Endometrial microvascular endothelial cells (primary cell): ENCODE data around the gene PSMB10. TPM values are rescaled to one million over a fixed set of nuclear protein-coding genes. Genes with fewer than 3 reads are reported as not detected.
"Not testable (repeated sequence)": the region's sequence is repeated elsewhere in the genome, so short reads cannot be mapped to it uniquely, and the experiment has no call there.

ENCODE experiments used
- in situ Hi-C: cut with HindIII; loops from 2 replicates; pipeline ENCODE4 v1.10.0; 2017; ENCODE audit warnings: low sequenced_read_pairs, low pct_unique_long_range_greater_than_20kb; ENCODE audit errors: inconsistent ontology term
- total RNA-seq: library from RNA; depleted of rRNA; stranded (reverse); fragments of >200 nt; gene quantifications from one replicate; pipeline ENCODE4 v1.2.3, GENCODE V29; 2015; ENCODE audit errors: inconsistent ontology term

The PSMB10 gene
- total RNA-seq, 1 donor from 2014 or later = 71.2 TPM

DNA sequence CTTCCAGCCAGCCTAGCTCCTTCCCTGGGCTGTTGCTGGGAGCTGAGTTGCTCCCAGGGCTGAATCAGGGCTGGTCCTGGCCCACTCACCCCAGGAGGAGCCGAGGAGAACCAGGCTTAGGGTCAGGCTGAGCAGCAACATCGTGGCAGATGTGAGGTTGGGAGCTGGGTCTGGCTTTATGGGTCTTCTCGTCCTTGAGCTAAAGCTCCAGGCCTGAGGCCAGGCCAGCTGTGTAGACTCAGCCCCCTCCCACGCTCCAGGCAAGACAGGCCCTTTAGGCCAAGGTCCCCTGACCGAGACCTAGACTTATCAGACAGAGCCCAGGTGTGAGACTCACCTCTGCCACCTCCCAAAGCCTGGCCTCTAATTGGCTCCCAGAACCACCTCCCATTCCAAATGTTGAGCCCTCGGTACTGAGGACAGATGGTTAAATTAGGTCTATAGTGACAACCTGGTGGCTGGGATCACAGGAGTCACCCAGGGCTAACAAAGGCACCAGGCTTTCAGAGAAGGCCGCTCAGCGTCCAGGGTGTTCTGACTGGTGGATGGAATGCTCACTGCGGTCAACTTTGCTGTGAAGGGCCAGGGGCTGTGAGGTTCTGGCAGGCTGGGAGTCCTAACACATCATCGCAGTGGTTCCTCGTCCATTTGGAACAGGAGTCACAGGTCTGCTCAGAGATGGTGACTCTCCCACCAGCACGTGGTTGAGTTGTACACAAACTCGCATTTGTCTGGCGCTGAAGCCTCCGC lies 4.8 kb downstream of the PSMB10 start, which contains the start of gene CTRL:
Gene CTRL, minus strand, starts transcription at position 151 of the 750 bp plus-strand sequence. Its CDS starts 10 bp downstream, at position 141.
- in situ Hi-C loops = no loop called here

- in situ Hi-C loops = no loop called here
These were observed 5.9 kb downstream of the PSMB10 start for GRCh38 chr16:67930678-67931211.

- in situ Hi-C loops = no loop called here
These were observed 6.5 kb downstream of the PSMB10 start for GRCh38 chr16:67930191-67930590.

- in situ Hi-C loops = no loop called here
These were observed 7.9 kb downstream of the PSMB10 start for GRCh38 chr16:67928561-67929364.

DNA sequence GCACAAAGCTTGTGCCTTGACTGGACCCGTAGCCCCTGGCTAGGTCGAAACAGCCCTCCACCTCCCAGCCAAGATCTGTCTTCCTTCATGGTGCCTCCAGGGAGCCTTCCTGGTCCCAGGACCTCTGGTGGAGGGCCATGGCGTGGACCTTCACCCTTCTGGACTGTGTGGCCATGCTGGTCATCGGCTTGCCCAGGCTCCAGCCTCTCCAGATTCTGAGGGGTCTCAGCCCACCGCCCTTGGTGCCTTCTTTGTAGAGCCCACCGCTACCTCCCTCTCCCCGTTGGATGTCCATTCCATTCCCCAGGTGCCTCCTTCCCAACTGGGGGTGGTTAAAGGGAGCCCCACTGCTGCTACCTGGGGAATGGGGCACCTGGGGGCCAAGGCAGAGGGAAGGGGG lies 8.5 kb downstream of the PSMB10 start:
- in situ Hi-C loops = no loop called here

DNA sequence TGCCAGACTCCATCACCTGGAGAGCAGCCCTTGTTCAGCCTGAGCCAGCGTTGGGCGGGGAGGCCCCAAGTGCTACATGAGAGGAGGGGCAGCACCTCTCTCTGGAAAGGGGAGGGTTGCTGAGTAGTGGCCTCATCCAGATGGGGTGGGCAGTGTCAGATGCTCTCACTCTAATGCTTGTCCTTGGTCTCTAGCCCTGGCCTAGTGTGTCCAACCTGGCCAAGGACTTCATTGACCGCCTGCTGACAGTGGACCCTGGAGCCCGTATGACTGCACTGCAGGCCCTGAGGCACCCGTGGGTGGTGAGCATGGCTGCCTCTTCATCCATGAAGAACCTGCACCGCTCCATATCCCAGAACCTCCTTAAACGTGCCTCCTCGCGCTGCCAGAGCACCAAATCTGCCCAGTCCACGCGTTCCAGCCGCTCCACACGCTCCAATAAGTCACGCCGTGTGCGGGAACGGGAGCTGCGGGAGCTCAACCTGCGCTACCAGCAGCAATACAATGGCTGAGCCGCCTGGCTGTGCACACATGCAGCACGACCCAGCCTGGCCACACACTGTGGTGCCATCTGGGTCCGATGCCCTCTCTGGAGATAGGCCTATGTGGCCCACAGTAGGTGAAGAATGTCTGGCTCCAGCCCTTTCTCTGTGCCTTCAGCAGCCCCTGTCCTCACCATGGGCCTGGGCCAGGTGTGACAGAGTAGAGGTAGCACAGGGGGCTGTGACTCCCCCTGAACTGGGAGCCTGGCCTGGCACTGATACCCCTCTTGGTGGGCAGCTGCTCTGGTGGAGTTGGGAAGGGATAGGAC lies 9.3 kb downstream of the PSMB10 start:
- in situ Hi-C loops = no loop called here

- in situ Hi-C loops = no loop called here
These were observed 10.4 kb downstream of the PSMB10 start for GRCh38 chr16:67926181-67926750.

- in situ Hi-C loops = no loop called here
These were observed 12.3 kb downstream of the PSMB10 start for GRCh38 chr16:67924140-67924906.

GRCh38 chr16:67923414-67924116 lies 13.1 kb downstream of the PSMB10 start:
- in situ Hi-C loops = no loop called here

DNA sequence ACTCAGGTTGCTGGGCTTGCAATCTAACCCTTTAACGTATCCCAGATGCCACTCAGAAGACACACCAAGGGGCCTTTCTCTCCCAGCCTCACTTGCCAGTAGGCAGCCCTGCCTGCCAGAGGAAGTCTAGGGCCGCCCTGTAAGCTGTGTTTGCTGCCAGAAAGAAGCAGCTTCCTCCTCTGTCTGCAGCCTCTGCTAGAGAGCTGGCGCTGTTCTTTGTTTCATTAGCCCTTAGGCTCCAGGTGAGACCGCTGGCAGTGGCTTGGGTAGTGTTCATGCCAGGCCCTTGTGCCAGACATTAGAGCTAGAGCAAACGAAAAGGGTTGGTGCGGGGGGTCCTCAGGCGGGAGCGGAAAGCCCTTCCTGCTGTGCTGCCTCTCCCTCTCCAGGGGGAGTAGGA lies 13.9 kb downstream of the PSMB10 start:
- in situ Hi-C loops = no loop called here

DNA sequence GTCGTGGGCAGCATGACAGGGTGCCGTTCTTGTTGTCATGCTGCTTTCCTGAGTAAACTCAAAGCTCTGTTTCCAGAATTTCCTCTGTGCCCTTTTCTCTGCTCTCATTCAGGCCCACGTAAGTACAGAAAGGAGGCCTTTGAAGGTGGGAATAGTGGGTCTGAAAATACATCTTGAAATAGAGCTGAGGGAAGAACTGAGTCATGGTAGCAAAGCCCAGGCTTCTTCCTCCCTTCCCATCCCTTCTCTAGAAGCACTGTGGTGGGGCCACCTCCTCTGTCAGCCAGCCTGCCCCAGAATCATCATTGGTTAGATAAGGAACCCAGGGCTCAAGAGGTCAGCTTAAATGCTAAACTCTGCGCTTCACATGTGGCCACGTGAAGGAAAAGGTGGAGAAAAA lies 14.4 kb downstream of the PSMB10 start:
- in situ Hi-C loops = no loop called here

DNA sequence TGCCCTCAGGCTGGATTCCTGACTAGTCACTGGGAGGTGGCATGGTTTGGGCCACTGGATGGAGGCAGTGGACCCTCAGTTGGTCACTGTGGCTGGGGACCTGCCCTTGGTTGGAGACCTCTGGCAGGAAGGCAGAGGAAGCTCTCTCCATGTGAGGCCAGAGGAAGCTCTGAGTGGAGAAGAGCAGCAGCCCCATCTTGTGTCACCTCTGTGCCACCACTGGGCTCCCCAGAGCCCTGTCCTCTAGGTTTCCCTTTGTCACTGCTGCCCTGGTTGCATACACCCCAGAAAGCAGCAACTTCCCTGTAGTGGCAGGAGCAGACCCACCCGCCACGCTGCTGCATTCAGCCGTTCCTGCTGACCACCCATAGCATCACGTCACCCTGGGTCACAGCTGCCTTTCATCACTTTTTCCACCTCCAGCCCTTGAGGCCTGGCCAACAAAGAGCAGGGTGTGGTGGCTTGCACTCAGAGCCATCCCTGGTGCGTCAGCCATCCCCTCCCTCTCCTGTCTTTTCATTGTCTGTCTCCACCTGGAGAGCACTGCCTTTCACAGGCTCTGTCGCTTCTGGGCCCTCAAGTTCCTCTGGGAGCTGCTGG lies 16.9 kb downstream of the PSMB10 start:
- in situ Hi-C loops = no loop called here

- in situ Hi-C loops = no loop called here
These were observed 18.8 kb downstream of the PSMB10 start for GRCh38 chr16:67917852-67918236.

DNA sequence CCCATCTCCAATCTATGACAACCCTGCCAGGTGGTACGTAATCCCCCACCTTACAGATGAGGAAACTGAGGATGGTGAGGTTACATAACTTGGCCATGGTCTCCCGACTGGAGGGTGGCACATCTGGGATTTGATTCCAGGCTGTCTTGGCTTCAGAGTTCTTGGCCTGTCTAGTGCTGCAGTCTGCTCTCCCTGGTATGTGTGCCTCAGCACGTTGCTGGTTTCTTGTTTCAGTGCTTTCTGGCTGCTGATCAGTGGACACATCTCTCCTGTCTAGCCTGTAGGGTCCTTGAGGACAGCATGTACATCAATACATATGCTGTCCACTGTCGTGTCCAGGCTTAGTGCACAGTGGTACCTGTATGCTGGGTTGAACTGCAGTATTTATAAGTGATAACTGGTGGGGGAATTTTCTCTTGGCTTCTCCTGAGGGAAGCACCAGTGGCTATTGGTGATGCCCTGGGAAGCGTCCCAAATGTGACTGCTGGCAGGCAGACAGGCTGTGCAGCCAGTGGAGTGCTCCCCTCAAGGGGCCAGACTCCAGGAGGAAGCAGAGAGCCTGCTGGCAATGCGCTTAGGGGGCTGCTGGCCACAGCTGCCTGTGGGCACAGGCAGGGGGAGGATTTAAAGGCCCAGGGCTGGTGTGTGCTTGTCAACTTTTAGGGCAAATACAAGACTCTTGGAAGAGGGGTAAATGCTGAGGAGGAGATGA lies 19.4 kb downstream of the PSMB10 start:
- in situ Hi-C loops = no loop called here

DNA sequence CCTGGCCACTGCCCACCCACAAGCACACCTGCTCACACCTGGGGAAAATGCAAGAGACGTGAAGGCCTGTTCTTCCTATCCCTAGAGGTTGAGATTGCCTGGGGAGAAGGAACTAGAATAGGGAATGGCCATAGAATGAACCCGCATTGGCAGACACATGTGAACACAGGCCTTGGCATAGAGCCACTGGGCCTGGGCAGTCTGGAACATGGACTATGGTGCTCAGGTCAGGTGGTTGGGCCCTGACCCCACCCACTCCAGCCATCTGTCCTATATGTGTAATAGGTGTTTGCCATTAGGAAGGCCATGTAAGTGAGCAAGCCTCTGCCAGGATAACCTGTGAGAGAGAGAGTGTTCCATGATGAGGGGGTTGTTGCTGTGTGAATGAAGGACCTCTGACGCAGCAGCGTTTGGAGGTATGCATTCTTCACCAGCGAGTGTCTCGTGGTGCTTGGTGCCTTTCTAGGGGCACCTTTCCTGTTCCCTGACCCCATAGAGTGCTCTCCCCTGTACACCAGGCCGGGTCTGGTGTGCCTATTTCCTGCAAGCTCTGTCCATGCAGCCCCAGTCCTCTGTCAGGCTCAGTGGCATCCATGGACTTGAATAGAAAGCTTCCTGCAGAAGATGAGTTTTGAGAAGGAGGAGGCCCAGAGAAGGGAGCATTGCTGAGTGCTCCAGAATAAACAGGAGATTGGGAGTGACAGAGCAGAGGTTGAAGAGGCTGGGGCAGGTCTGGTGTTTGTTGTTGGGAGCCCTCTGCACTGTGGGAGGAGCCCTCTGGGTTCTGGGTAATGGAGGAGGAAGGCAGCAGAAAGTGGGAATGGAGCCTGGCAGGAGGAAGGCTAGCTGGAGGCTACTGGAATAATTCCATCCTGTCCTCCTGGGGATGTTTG lies 20.6 kb downstream of the PSMB10 start:
- in situ Hi-C loops = no loop called here

DNA sequence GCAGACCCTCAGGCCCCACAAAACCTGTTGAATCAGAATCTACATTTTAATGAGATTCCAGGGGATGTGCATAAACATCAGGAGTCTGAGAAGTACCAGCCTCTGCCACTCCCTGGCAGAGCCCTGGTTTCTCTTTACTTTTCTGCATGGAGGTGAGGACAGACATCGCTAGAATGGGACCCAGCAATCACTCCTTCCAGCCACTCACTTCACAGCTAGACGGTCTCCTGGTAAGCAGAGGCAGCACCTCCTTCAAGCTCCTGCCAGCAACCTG lies 21.2 kb downstream of the PSMB10 start:
- in situ Hi-C loops = not testable (repeated sequence)
